ENCODE measurements around the gene EXOSC1.
A peak's percentile ranks its signal among the peaks of the same experiment; 100 is the strongest.
"Not testable (repeated sequence)": the region's sequence is repeated elsewhere in the genome, so short reads cannot be mapped to it uniquely, and the experiment has no call there.

Gene EXOSC1

GRCh38 chr10:97459111-97459510 is 13.3 kb upstream of the EXOSC1 start:
- no peak for DNase-seq (ENCODE audit: low read depth)

- DNase-seq (ENCODE audit: low read depth): no peak
These were observed 10.9 kb upstream of the EXOSC1 start for GRCh38 chr10:97456686-97457065.

- no peak for DNase-seq (ENCODE audit: low read depth)
These were observed 10.4 kb upstream of the EXOSC1 start for GRCh38 chr10:97456034-97456685.

GRCh38 chr10:97454330-97455036 is 8.7 kb upstream of the EXOSC1 start:
- DNase-seq (ENCODE audit: low read depth): peak; percentile 30

- DNase-seq (ENCODE audit: low read depth): no peak
These were observed 6.5 kb upstream of the EXOSC1 start for GRCh38 chr10:97452352-97452751.

- no peak for DNase-seq (ENCODE audit: low read depth)
These were observed 5.8 kb upstream of the EXOSC1 start for GRCh38 chr10:97451605-97452004.

GRCh38 chr10:97450828-97451227 is 5.0 kb upstream of the EXOSC1 start:
- DNase-seq (ENCODE audit: low read depth): peak; percentile 15

- DNase-seq (ENCODE audit: low read depth): no peak
These were observed 467 bp downstream of the EXOSC1 start for GRCh38 chr10:97445357-97445721.

GRCh38 chr10:97444212-97444611 is 1.6 kb downstream of the EXOSC1 start:
- no peak for DNase-seq (ENCODE audit: low read depth)

- no peak for DNase-seq (ENCODE audit: low read depth)
These were observed 3.5 kb downstream of the EXOSC1 start for GRCh38 chr10:97442277-97442676.

- no peak for DNase-seq (ENCODE audit: low read depth)
These were observed 10.6 kb downstream of the EXOSC1 start for GRCh38 chr10:97435211-97435610.

- no peak for DNase-seq (ENCODE audit: low read depth)
These were observed 11.2 kb downstream of the EXOSC1 start for GRCh38 chr10:97434557-97434956.

- no peak for DNase-seq (ENCODE audit: low read depth)
These were observed 11.8 kb downstream of the EXOSC1 start for GRCh38 chr10:97434055-97434454.

- DNase-seq (ENCODE audit: low read depth): peak; percentile 47
These were observed 17.2 kb downstream of the EXOSC1 start for GRCh38 chr10:97428572-97428981.

- peak; percentile 72 for DNase-seq (ENCODE audit: low read depth)
These were observed 18.1 kb downstream of the EXOSC1 start for GRCh38 chr10:97427571-97428179.

GRCh38 chr10:97426776-97427570 is 18.8 kb downstream of the EXOSC1 start:
- DNase-seq (ENCODE audit: low read depth): peak; percentile 33

GRCh38 chr10:97425964-97426775 is 19.6 kb downstream of the EXOSC1 start, which contains the start of gene PGAM1:
Gene PGAM1 (plus strand): TSS chr10:97426191. CDS start chr10:97426308, 117 bp downstream.
- DNase-seq (ENCODE audit: low read depth): peak; percentile 96

- not testable (repeated sequence) for DNase-seq (ENCODE audit: low read depth)
These were observed 22.1 kb downstream of the EXOSC1 start for GRCh38 chr10:97423757-97424098.

- no peak for DNase-seq (ENCODE audit: low read depth)
These were observed 29.2 kb downstream of the EXOSC1 start for GRCh38 chr10:97416565-97416964.

GRCh38 chr10:97412891-97413304 is 32.9 kb downstream of the EXOSC1 start:
- DNase-seq (ENCODE audit: low read depth): no peak

- peak; percentile 26 for DNase-seq (ENCODE audit: low read depth)
These were observed 34.4 kb downstream of the EXOSC1 start for GRCh38 chr10:97411406-97411805.
